Vagina (tissue), 2 donors: Measurements from ENCODE around the gene MYCBPAP.

ENCODE experiments used
- POLR2A ChIP-seq, 2 donors: fragments of 450-650 bp; IDR thresholded peaks; one replicate each; pipeline ENCODE4 v1.6.1; 2017; ENCODE audit warnings: antibody characterized with exemption in 2 of 2, mild to moderate bottlenecking in 2 of 2, moderate library complexity in 2 of 2
- POLR2AphosphoS5 ChIP-seq, 2 donors: sonication (generic); formaldehyde crosslinking; IDR thresholded peaks; one replicate each; pipeline ENCODE4 v1.9.0; 2017; ENCODE audit warnings: antibody characterized with exemption in 2 of 2, mild to moderate bottlenecking in 2 of 2, low read depth in 1 of 2; ENCODE audit not compliant: insufficient read depth in 1 of 2
- TF ChIP-seq, protein P1 (sequence below), 3 experiments: fragments of 450-650 bp in 2 of 3; fragments of 200-600 bp in 1 of 3; sonication (generic) in 1 of 3; IDR thresholded peaks; one replicate each; pipeline ENCODE4 v1.5.1; 2017 to 2019; ENCODE audit warnings: antibody characterized with exemption in 3 of 3, mild to moderate bottlenecking in 2 of 3, moderate library complexity in 2 of 3

DNA sequence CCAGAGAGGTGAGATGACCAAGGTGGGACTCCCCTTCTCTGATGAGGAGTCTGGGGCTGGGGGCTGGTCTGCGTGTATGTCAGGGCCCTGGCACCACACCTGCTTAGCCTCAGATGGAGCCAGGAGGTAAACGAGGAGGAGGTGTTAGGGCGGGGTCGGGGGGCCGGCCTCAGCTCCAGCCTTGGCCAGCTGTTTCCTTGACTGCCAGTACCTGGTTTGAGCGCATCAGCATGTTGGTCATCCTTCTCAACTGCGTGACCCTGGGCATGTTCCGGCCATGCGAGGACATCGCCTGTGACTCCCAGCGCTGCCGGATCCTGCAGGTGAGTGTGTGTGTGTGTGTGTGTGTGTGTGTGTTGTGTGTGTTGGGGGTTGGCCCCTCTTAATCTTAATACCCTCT lies 60.4 kb downstream of the MYCBPAP start:
- TF ChIP-seq, protein P1, sequence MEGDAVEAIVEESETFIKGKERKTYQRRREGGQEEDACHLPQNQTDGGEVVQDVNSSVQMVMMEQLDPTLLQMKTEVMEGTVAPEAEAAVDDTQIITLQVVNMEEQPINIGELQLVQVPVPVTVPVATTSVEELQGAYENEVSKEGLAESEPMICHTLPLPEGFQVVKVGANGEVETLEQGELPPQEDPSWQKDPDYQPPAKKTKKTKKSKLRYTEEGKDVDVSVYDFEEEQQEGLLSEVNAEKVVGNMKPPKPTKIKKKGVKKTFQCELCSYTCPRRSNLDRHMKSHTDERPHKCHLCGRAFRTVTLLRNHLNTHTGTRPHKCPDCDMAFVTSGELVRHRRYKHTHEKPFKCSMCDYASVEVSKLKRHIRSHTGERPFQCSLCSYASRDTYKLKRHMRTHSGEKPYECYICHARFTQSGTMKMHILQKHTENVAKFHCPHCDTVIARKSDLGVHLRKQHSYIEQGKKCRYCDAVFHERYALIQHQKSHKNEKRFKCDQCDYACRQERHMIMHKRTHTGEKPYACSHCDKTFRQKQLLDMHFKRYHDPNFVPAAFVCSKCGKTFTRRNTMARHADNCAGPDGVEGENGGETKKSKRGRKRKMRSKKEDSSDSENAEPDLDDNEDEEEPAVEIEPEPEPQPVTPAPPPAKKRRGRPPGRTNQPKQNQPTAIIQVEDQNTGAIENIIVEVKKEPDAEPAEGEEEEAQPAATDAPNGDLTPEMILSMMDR (IDR thresholded peaks at IDR 0.05), result no peak
- TF ChIP-seq POLR2AphosphoS5 (IDR thresholded peaks at IDR 0.05; ENCODE audit: insufficient read depth in 1 of 2, low read depth in 1 of 2) (no peak), POLR2A (IDR thresholded peaks at IDR 0.05) (no peak)
